Measurements from ENCODE around the gene CTDSP2.

CTDSP2 gene

GRCh38 chr12:57783466-57783801 is 63.1 kb downstream of the CTDSP2 start:
- no peaks in the 10 kb centered on the region for H3K9me2 ChIP-seq (replicated peaks; ENCODE audit: control insufficient read depth, low read length)
- no peaks in the 10 kb centered on the region for H3K9me3 ChIP-seq (ENCODE audit: control insufficient read depth, insufficient read depth, low read length)
- H3K27ac ChIP-seq (ENCODE audit: low read depth, low read length): no peak overlapping the region
- H3K4me3 ChIP-seq (ENCODE audit: low read length): peak overlapping the region; percentile 98
- H3K79me2 ChIP-seq (ENCODE audit: control insufficient read depth, low read length): peaks cover 32% of the 10 kb centered on the region
- no peaks in the 10 kb centered on the region for H3F3A ChIP-seq (ENCODE audit: control insufficient read depth, insufficient read depth)
- H4K20me1 ChIP-seq (ENCODE audit: control insufficient read depth, insufficient read depth, low read depth, low read length): peaks cover 4% of the 10 kb centered on the region; the same call in 1 of the 2 replicates
- peaks cover 21% of the 10 kb centered on the region for H3K4me1 ChIP-seq (ENCODE audit: control insufficient read depth, low read length)
- no peak for TF ChIP-seq CTCF (IDR thresholded peaks at IDR 0.05; ENCODE audit: low read depth, low read length, poor library complexity, severe bottlenecking)
- no peak for TF ChIP-seq EZH2phosphoT487 (IDR thresholded peaks at IDR 0.05; ENCODE audit: borderline replicate concordance, low read length)
- H3K4me2 ChIP-seq (ENCODE audit: low read length): peak overlapping the region; percentile 97
- H3K27me3 ChIP-seq (ENCODE audit: control insufficient read depth, low read length): no peaks in the 10 kb centered on the region
- H3K36me3 ChIP-seq (ENCODE audit: control insufficient read depth, low read length): peaks cover 44% of the 10 kb centered on the region

- H4K20me1 ChIP-seq (ENCODE audit: control insufficient read depth, insufficient read depth, low read depth, low read length): peaks cover 4% of the 10 kb centered on the region; the same call in 1 of the 2 replicates
Measured at GRCh38 chr12:57782608-57783465, 63.7 kb downstream of the CTDSP2 start, which contains the start of gene TSFM. TSFM (plus strand) TSS chr12:57782787; CDS start chr12:57782802, 15 bp downstream.

GRCh38 chr12:57782243-57782607 is 64.3 kb downstream of the CTDSP2 start:
- no peaks in the 10 kb centered on the region for H3K27me3 ChIP-seq (ENCODE audit: control insufficient read depth, low read length)
- peaks cover 4% of the 10 kb centered on the region; the same call in 1 of the 2 replicates for H4K20me1 ChIP-seq (ENCODE audit: control insufficient read depth, insufficient read depth, low read depth, low read length)
- H3F3A ChIP-seq (ENCODE audit: control insufficient read depth, insufficient read depth): no peaks in the 10 kb centered on the region
- H3K79me2 ChIP-seq (ENCODE audit: control insufficient read depth, low read length): peaks cover 32% of the 10 kb centered on the region
- peak overlapping the region; percentile 98 for H3K4me3 ChIP-seq (ENCODE audit: low read length)
- H3K27ac ChIP-seq (ENCODE audit: low read depth, low read length): peak overlapping the region; percentile 15
- H3K4me1 ChIP-seq (ENCODE audit: control insufficient read depth, low read length): peaks cover 21% of the 10 kb centered on the region
- H3K9me2 ChIP-seq (replicated peaks; ENCODE audit: control insufficient read depth, low read length): no peaks in the 10 kb centered on the region
- TF ChIP-seq EZH2phosphoT487 (IDR thresholded peaks at IDR 0.05; ENCODE audit: borderline replicate concordance, low read length): no peak
- no peak for TF ChIP-seq CTCF (IDR thresholded peaks at IDR 0.05; ENCODE audit: low read depth, low read length, poor library complexity, severe bottlenecking)
- H3K4me2 ChIP-seq (ENCODE audit: low read length): peak overlapping the region; percentile 97
- H3K36me3 ChIP-seq (ENCODE audit: control insufficient read depth, low read length): peaks cover 35% of the 10 kb centered on the region
- no peaks in the 10 kb centered on the region for H3K9me3 ChIP-seq (ENCODE audit: control insufficient read depth, insufficient read depth, low read length)

More at GRCh38 chr12:57782608-57783465, 63.7 kb downstream of the CTDSP2 start, which contains the start of gene TSFM:
- H3K9me2 ChIP-seq (replicated peaks; ENCODE audit: control insufficient read depth, low read length): no peaks in the 10 kb centered on the region
- no peaks in the 10 kb centered on the region for H3F3A ChIP-seq (ENCODE audit: control insufficient read depth, insufficient read depth)
- TF ChIP-seq CTCF (IDR thresholded peaks at IDR 0.05; ENCODE audit: low read depth, low read length, poor library complexity, severe bottlenecking): peak; percentile 91
- TF ChIP-seq EZH2phosphoT487 (IDR thresholded peaks at IDR 0.05; ENCODE audit: borderline replicate concordance, low read length): no peak
- peak within 1 kb of the TSS; percentile 22 for H3K27ac ChIP-seq (ENCODE audit: low read depth, low read length)
- H3K27me3 ChIP-seq (ENCODE audit: control insufficient read depth, low read length): no peaks in the 10 kb centered on the region
- H3K36me3 ChIP-seq (ENCODE audit: control insufficient read depth, low read length): peaks cover 40% of the 10 kb centered on the region
- H3K9me3 ChIP-seq (ENCODE audit: control insufficient read depth, insufficient read depth, low read length): no peaks in the 10 kb centered on the region
- H3K4me1 ChIP-seq (ENCODE audit: control insufficient read depth, low read length): peaks cover 21% of the 10 kb centered on the region
- peak within 1 kb of the TSS; percentile 97 for H3K4me2 ChIP-seq (ENCODE audit: low read length)
- H3K79me2 ChIP-seq (ENCODE audit: control insufficient read depth, low read length): peaks cover 32% of the 10 kb centered on the region
- H3K4me3 ChIP-seq (ENCODE audit: low read length): peak within 1 kb of the TSS; percentile 98
